Measurements from ENCODE around the gene SVOPL. TPM values are rescaled to one million over a fixed set of nuclear protein-coding genes. Genes with fewer than 3 reads are reported as not detected.

The SVOPL gene
- total RNA-seq, 1 experiment from 2014 or later: 1.1 TPM

DNA sequence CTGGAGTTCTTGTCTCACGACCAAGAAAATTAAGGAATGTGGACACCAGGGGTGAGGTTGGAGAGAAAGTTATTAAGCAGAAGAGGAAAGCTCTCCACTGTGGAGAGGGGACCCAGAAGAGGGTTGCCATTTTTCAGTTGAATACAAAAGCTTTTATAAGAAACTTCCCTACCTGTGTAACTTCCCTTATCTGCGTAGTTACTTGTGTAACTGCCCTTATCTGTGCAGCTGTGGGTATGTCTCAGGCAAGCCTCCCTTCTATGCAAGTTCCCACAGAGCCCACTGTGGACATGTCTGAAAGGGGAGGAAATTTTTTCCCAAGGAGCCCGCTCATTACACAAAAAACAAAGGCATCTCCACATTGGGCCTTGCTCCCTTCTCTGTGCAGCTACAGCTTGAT lies 94.9 kb downstream of the SVOPL start:
- no peak overlapping the region for H2BK5ac ChIP-seq (ENCODE audit: insufficient read length, low read length)
- no peak overlapping the region for H2BK12ac ChIP-seq (ENCODE audit: insufficient read length, low read depth, low read length)
- no peaks in the 10 kb centered on the region for H3K79me1 ChIP-seq (ENCODE audit: insufficient read depth, low read depth, low read length, poor library complexity, severe bottlenecking)
- peaks cover 3 to 20% (median 12%) of the 10 kb centered on the region in 3 experiments; a peak in 6 of 7 replicates for H3K36me3 Mint-ChIP-seq (ENCODE audit: insufficient read depth in 1 of 3, low read depth in 3 of 3)
- H3K4me2 ChIP-seq (ENCODE audit: insufficient read depth, insufficient read length, low read length): no peak overlapping the region
- H4K5ac ChIP-seq (ENCODE audit: insufficient read length, low read depth, low read length): no peak overlapping the region
- H3K4me1 ChIP-seq (ENCODE audit: insufficient read depth, low read length): no peaks in the 10 kb centered on the region
- no peak overlapping the region for H3K27ac ChIP-seq (ENCODE audit: insufficient read length, low read depth, low read length)
- H3K23ac ChIP-seq (ENCODE audit: insufficient read length, low read depth, low read length): no peak overlapping the region
- no peak overlapping the region for H2AFZ ChIP-seq (ENCODE audit: low read length)
- no peak overlapping the region for H3K18ac ChIP-seq (ENCODE audit: insufficient read length, low read depth, low read length)
- H3K27me3 ChIP-seq (ENCODE audit: insufficient read depth, low read length): no peaks in the 10 kb centered on the region; the same call in 1 of the 2 replicates
- H2BK120ac ChIP-seq (ENCODE audit: low read depth, low read length, poor library complexity, severe bottlenecking): no peak overlapping the region
- H2BK20ac ChIP-seq (ENCODE audit: low read depth, low read length, poor library complexity, severe bottlenecking): no peak overlapping the region
- no peak overlapping the region for H3T11ph ChIP-seq (ENCODE audit: low read length)
- no peak overlapping the region for H3K56ac ChIP-seq (ENCODE audit: insufficient read length, low read depth, low read length)
- peaks cover 5 to 21% of the 10 kb centered on the region in 2 experiments for H3K9me3 Mint-ChIP-seq
- no peak overlapping the region for H3K4me3 Mint-ChIP-seq
- no peak overlapping the region for H2BK15ac ChIP-seq (ENCODE audit: low read depth, low read length)
- H3K23me2 ChIP-seq (ENCODE audit: insufficient read length, low read depth, low read length, poor library complexity, severe bottlenecking): no peaks in the 10 kb centered on the region
- H4K91ac ChIP-seq (ENCODE audit: insufficient read length, low read depth, low read length): no peak overlapping the region
- no peak overlapping the region for H3K9ac ChIP-seq (ENCODE audit: extremely low read depth, insufficient read length, low read length)
- H3K79me2 ChIP-seq (ENCODE audit: insufficient read depth, low read length): no peaks in the 10 kb centered on the region
- H4K8ac ChIP-seq (replicated peaks; ENCODE audit: insufficient read length, low read depth, low read length): no peak overlapping the region
- no peak overlapping the region for H3K4ac ChIP-seq (ENCODE audit: low read depth, low read length)
- no peak overlapping the region for H3K14ac ChIP-seq (ENCODE audit: insufficient read depth, low read length)
- no peaks in the 10 kb centered on the region for H4K20me1 ChIP-seq (ENCODE audit: control insufficient read depth, insufficient read depth, insufficient read length)
- H3K27me3 Mint-ChIP-seq (ENCODE audit: low read depth): no peaks in the 10 kb centered on the region
- TF ChIP-seq, protein P1, sequence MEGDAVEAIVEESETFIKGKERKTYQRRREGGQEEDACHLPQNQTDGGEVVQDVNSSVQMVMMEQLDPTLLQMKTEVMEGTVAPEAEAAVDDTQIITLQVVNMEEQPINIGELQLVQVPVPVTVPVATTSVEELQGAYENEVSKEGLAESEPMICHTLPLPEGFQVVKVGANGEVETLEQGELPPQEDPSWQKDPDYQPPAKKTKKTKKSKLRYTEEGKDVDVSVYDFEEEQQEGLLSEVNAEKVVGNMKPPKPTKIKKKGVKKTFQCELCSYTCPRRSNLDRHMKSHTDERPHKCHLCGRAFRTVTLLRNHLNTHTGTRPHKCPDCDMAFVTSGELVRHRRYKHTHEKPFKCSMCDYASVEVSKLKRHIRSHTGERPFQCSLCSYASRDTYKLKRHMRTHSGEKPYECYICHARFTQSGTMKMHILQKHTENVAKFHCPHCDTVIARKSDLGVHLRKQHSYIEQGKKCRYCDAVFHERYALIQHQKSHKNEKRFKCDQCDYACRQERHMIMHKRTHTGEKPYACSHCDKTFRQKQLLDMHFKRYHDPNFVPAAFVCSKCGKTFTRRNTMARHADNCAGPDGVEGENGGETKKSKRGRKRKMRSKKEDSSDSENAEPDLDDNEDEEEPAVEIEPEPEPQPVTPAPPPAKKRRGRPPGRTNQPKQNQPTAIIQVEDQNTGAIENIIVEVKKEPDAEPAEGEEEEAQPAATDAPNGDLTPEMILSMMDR (conservative IDR thresholded peaks at IDR 0.05): no peak
- H3K4me1 Mint-ChIP-seq: peaks cover 4 to 5% of the 10 kb centered on the region in 2 experiments
- no peaks in the 10 kb centered on the region for H3K9me3 ChIP-seq (ENCODE audit: control insufficient read depth, low read depth, low read length)
- WGBS (ENCODE audit: extremely low coverage, insufficient read length, low lambda C conversion rate): no CpG with 5 or more reads among the region's 3 CpGs
- H2AK5ac ChIP-seq (ENCODE audit: insufficient read length, low read length): no peak overlapping the region
- H3K27ac Mint-ChIP-seq: no peak overlapping the region
- no peak for DNase-seq
